HEK293 (cell line): ENCODE data around the gene BMX.

Source experiments
- CTCF ChIA-PET: fragments of 350-600 bp; formaldehyde crosslinking; extraction: SDS; loops from one replicate; lab custom pipeline; 2021; ENCODE audit warnings: antibody characterized with exemption; lab: Yijun Ruan, JAX
- POLR2A ChIA-PET: fragments of 300-600 bp; formaldehyde crosslinking; extraction: SDS; loops from one replicate; lab custom pipeline; 2020; ENCODE audit warnings: antibody characterized with exemption, inconsistent platforms; lab: Yijun Ruan, JAX
- H3K27ac ChIP-seq: fragments of 200-500 bp; sonication (Bioruptor generic); 2 replicates; pipeline ENCODE4 v1.5.1; 2014; ENCODE audit warnings: low read depth, low read length, control low read depth, inconsistent platforms; ENCODE audit errors: extremely low read depth
- H3K36me3 ChIP-seq, 2 experiments: fragments of 200-500 bp in 1 of 2; sonication (Bioruptor generic) in 1 of 2; 1 replicate in 1 of 2; 2 replicates in 1 of 2; pipeline ENCODE4 v1.5.1; 2014 to 2017; ENCODE audit warnings: inconsistent platforms in 2 of 2, low read length in 2 of 2; ENCODE audit not compliant: control insufficient read depth in 2 of 2, insufficient read depth in 1 of 2
- H3K4me1 ChIP-seq: fragments of 200-500 bp; sonication (Bioruptor generic); 2 replicates; pipeline ENCODE4 v1.5.1; 2014; ENCODE audit warnings: mild to moderate bottlenecking, low read length, inconsistent platforms; ENCODE audit not compliant: control insufficient read depth, insufficient read depth
- H3K4me3 ChIP-seq: 2 replicates; pipeline ENCODE4 v1.5.1; 2011; ENCODE audit warnings: low read depth, mild to moderate bottlenecking, control low read depth, low read length, moderate library complexity
- H3K9me3 ChIP-seq: fragments of 200-500 bp; sonication (Bioruptor generic); 2 replicates; pipeline ENCODE4 v1.5.1; 2014; ENCODE audit warnings: low read depth, low read length, inconsistent platforms; ENCODE audit not compliant: control insufficient read depth, insufficient read depth
- IKZF3 ChIP-seq: fragments of 450-650 bp; IDR thresholded peaks from 2 replicates; pipeline ENCODE4 v1.5.0; 2018; ENCODE audit warnings: missing biosample characterization, mild to moderate bottlenecking, missing genetic modification characterization, moderate library complexity
- INSM2 ChIP-seq: fragments of 450-650 bp; formaldehyde crosslinking; IDR thresholded peaks from 2 replicates; pipeline ENCODE4 v1.5.1; 2016; ENCODE audit warnings: missing biosample characterization, missing genetic modification characterization
- KLF8 ChIP-seq: fragments of 450-650 bp; formaldehyde crosslinking; IDR thresholded peaks from 2 replicates; pipeline ENCODE4 v1.5.1; 2016; ENCODE audit warnings: missing biosample characterization, missing genetic modification characterization
- OSR2 ChIP-seq: fragments of 450-650 bp; formaldehyde crosslinking; IDR thresholded peaks from 2 replicates; pipeline ENCODE4 v1.5.1; 2016; ENCODE audit warnings: missing biosample characterization, missing genetic modification characterization
- SETDB1 ChIP-seq: IDR thresholded peaks from one replicate; pipeline ENCODE4 v1.6.1; 2017; ENCODE audit warnings: mild to moderate bottlenecking, low read length, moderate library complexity, mixed read lengths; ENCODE audit not compliant: insufficient read length
- ZBTB20 ChIP-seq: fragments of 450-650 bp; formaldehyde crosslinking; IDR thresholded peaks from 2 replicates; pipeline ENCODE4 v1.5.1; 2016; ENCODE audit warnings: missing biosample characterization, missing genetic modification characterization
- ZFP41 ChIP-seq: fragments of 450-650 bp; formaldehyde crosslinking; IDR thresholded peaks from 2 replicates; pipeline ENCODE4 v1.5.1; 2016; ENCODE audit warnings: missing biosample characterization, missing genetic modification characterization, borderline replicate concordance
- ZNF18 ChIP-seq: fragments of 450-650 bp; formaldehyde crosslinking; IDR thresholded peaks from 2 replicates; pipeline ENCODE4 v1.5.1; 2016; ENCODE audit warnings: missing biosample characterization, missing genetic modification characterization
- ZNF202 ChIP-seq: fragments of 450-650 bp; formaldehyde crosslinking; IDR thresholded peaks from 2 replicates; pipeline ENCODE4 v1.5.1; 2016; ENCODE audit warnings: missing biosample characterization, missing genetic modification characterization, borderline replicate concordance
- ZNF350 ChIP-seq: fragments of 450-650 bp; formaldehyde crosslinking; IDR thresholded peaks from 2 replicates; pipeline ENCODE4 v1.5.0; 2017; ENCODE audit warnings: missing biosample characterization, mild to moderate bottlenecking, missing genetic modification characterization
- ZNF621 ChIP-seq: fragments of 450-650 bp; formaldehyde crosslinking; IDR thresholded peaks from 2 replicates; pipeline ENCODE4 v1.5.1; 2017; ENCODE audit warnings: missing biosample characterization, missing genetic modification characterization
- ZNF776 ChIP-seq: fragments of 450-650 bp; formaldehyde crosslinking; IDR thresholded peaks from 2 replicates; pipeline ENCODE4 v1.5.0; 2017; ENCODE audit warnings: missing biosample characterization, missing genetic modification characterization, borderline replicate concordance
- ZSCAN30 ChIP-seq: fragments of 450-650 bp; IDR thresholded peaks from 2 replicates; pipeline ENCODE4 v1.5.1; 2018; ENCODE audit warnings: missing biosample characterization, mild to moderate bottlenecking, missing genetic modification characterization, moderate library complexity
- TF ChIP-seq, protein P1 (sequence below): fragments of 450-650 bp; formaldehyde crosslinking; IDR thresholded peaks from 2 replicates; pipeline ENCODE4 v1.5.1; 2016; ENCODE audit warnings: missing biosample characterization, missing genetic modification characterization
- TF ChIP-seq, protein P2 (sequence below): fragments of 450-650 bp; formaldehyde crosslinking; IDR thresholded peaks from 2 replicates; pipeline ENCODE4 v1.5.1; 2016; ENCODE audit warnings: missing biosample characterization, missing genetic modification characterization
- TF ChIP-seq, protein P3 (sequence below): sonication (generic); formaldehyde crosslinking; IDR thresholded peaks from 2 replicates; pipeline ENCODE4 v1.8.1; 2022; ENCODE audit warnings: mild to moderate bottlenecking, moderate library complexity, missing genetic modification reagents

The BMX gene

GRCh38 chrX:15475021-15475420, 25.6 kb upstream of the BMX start:
- no peaks in the 10 kb centered on the region for H3K9me3 ChIP-seq
- ChIA-PET CTCF (interaction anchor here (0.5 to 2.7 kb wide), 3 partner anchors 92 to 330 kb away, joined by 3 to 14 read pairs (median 3); no protein-coding TSS in a partner anchor), POLR2A (no interaction called here)
- H3K4me1 ChIP-seq = no peaks in the 10 kb centered on the region
- no peak overlapping the region for H3K27ac ChIP-seq
- TF ChIP-seq ZBTB20 (tag by site-specific recombination) = no peak
- no peak for TF ChIP-seq ZNF776 (tag by site-specific recombination)
- no peak for TF ChIP-seq ZFP41 (tag by site-specific recombination)
- TF ChIP-seq ZNF202 (tag by site-specific recombination) = no peak
- H3K36me3 ChIP-seq = peaks cover 0 to 9% of the 10 kb centered on the region in 2 experiments; a peak in 1 of 3 replicates
- no peak overlapping the region for H3K4me3 ChIP-seq

GRCh38 chrX:15475486-15475885, 25.1 kb upstream of the BMX start:
- Histone ChIP-seq H3K36me3 (peaks cover 0 to 9% of the 10 kb centered on the region in 2 experiments; a peak in 1 of 3 replicates), H3K27ac (no peak overlapping the region), H3K4me1 (no peaks in the 10 kb centered on the region), H3K9me3 (no peaks in the 10 kb centered on the region), H3K4me3 (no peak overlapping the region)
- ChIA-PET CTCF (interaction anchor here (0.6 to 2.7 kb wide), 5 partner anchors 10 to 175 kb away, joined by 3 to 14 read pairs (median 3); no protein-coding TSS in a partner anchor), POLR2A (no interaction called here)
- TF ChIP-seq ZNF350 = no peak

DNA sequence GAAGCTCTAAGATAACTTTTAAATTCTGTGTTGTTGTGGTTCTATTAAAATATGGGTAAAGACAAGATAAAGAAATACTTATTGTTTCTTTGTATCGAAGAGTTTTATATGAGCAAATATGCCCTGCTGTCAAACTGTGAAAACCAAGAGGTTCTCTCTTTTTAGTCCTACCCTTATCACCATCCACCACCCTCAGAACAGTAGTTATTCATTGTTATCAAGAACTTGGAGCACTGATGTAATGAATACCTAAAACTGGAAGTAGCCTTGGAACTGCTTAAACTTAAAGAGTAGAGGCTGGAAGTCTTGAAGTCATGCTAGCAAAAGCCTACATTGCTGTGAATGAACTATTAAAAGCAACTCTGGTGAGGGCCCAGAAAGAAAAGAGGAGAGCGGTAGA, 16.7 kb upstream of the BMX start:
- Histone ChIP-seq H3K27ac (no peak overlapping the region), H3K4me1 (no peaks in the 10 kb centered on the region), H3K9me3 (no peaks in the 10 kb centered on the region), H3K36me3 (peaks cover 0 to under 1% of the 10 kb centered on the region in 2 experiments; a peak in 1 of 3 replicates), H3K4me3 (no peak overlapping the region)
- ChIA-PET POLR2A (no interaction called here), CTCF (interaction anchor here (0.9 kb wide), 1 partner anchor 81 kb away, joined by 3 read pairs; no protein-coding TSS in a partner anchor)
- TF ChIP-seq, protein P1, sequence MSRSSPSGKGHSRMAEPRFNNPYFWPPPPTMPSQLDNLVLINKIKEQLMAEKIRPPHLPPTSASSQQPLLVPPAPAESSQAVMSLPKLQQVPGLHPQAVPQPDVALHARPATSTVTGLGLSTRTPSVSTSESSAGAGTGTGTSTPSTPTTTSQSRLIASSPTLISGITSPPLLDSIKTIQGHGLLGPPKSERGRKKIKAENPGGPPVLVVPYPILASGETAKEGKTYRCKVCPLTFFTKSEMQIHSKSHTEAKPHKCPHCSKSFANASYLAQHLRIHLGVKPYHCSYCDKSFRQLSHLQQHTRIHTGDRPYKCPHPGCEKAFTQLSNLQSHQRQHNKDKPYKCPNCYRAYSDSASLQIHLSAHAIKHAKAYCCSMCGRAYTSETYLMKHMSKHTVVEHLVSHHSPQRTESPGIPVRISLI = no peak
- TF ChIP-seq ZNF18 (tag by site-specific recombination) = no peak
- TF ChIP-seq, protein P2, sequence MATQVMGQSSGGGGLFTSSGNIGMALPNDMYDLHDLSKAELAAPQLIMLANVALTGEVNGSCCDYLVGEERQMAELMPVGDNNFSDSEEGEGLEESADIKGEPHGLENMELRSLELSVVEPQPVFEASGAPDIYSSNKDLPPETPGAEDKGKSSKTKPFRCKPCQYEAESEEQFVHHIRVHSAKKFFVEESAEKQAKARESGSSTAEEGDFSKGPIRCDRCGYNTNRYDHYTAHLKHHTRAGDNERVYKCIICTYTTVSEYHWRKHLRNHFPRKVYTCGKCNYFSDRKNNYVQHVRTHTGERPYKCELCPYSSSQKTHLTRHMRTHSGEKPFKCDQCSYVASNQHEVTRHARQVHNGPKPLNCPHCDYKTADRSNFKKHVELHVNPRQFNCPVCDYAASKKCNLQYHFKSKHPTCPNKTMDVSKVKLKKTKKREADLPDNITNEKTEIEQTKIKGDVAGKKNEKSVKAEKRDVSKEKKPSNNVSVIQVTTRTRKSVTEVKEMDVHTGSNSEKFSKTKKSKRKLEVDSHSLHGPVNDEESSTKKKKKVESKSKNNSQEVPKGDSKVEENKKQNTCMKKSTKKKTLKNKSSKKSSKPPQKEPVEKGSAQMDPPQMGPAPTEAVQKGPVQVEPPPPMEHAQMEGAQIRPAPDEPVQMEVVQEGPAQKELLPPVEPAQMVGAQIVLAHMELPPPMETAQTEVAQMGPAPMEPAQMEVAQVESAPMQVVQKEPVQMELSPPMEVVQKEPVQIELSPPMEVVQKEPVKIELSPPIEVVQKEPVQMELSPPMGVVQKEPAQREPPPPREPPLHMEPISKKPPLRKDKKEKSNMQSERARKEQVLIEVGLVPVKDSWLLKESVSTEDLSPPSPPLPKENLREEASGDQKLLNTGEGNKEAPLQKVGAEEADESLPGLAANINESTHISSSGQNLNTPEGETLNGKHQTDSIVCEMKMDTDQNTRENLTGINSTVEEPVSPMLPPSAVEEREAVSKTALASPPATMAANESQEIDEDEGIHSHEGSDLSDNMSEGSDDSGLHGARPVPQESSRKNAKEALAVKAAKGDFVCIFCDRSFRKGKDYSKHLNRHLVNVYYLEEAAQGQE = no peak
- TF ChIP-seq, protein P3, sequence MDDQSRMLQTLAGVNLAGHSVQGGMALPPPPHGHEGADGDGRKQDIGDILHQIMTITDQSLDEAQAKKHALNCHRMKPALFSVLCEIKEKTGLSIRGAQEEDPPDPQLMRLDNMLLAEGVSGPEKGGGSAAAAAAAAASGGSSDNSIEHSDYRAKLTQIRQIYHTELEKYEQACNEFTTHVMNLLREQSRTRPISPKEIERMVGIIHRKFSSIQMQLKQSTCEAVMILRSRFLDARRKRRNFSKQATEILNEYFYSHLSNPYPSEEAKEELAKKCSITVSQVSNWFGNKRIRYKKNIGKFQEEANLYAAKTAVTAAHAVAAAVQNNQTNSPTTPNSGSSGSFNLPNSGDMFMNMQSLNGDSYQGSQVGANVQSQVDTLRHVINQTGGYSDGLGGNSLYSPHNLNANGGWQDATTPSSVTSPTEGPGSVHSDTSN (CRISPR knock-in tag) = no peak
- no peak for TF ChIP-seq OSR2 (tag by site-specific recombination)
- no peak for TF ChIP-seq KLF8
- no peak for TF ChIP-seq INSM2 (tag by site-specific recombination)
- no peak for TF ChIP-seq IKZF3 (tag by site-specific recombination)
- no peak for TF ChIP-seq SETDB1
- TF ChIP-seq ZSCAN30 (tag by site-specific recombination) = no peak
- no peak for TF ChIP-seq ZNF621 (tag by site-specific recombination)
